H1 (cell line): ENCODE data around the gene VHLL.

Source experiments
- EZH2 ChIP-seq: fragments of 200-600 bp; sonication (generic); IDR thresholded peaks from 2 replicates; pipeline ENCODE4 v1.7.1; 2012; ENCODE audit warnings: low read depth, mild to moderate bottlenecking, moderate library complexity, low read length, inconsistent platforms; ENCODE audit not compliant: severe bottlenecking
- SUZ12 ChIP-seq: fragments of 200-600 bp; sonication (generic); IDR thresholded peaks from 2 replicates; pipeline ENCODE4 v1.6.1; 2012; ENCODE audit warnings: mild to moderate bottlenecking, inconsistent platforms, low read length, moderate library complexity, mixed read lengths

GRCh38 chr1:156284757-156285156 lies 14.3 kb downstream of the VHLL start:
- TF ChIP-seq EZH2 = no peak
- TF ChIP-seq SUZ12 = no peak
